Suprapubic skin (tissue), 4 donors: Measurements from ENCODE around the gene ACAA1. TPM values are rescaled to one million over a fixed set of nuclear protein-coding genes. Genes with fewer than 3 reads are reported as not detected.
A peak's percentile ranks its signal among the peaks of the same experiment; 100 is the strongest.

Source experiments
- DNase-seq, 2 donors: peaks; one replicate each; pipeline ENCODE4 v3.0.0-alpha.2; 2019; ENCODE audit warnings: low spot score in 2 of 2
- H3K27ac ChIP-seq: fragments of 200-600 bp; sonication (generic); one replicate; pipeline ENCODE4 v1.5.1; 2019
- H3K27me3 ChIP-seq: fragments of 200-600 bp; sonication (generic); one replicate; pipeline ENCODE4 v1.5.1; 2019
- H3K36me3 ChIP-seq: fragments of 200-600 bp; sonication (generic); one replicate; pipeline ENCODE4 v1.5.1; 2019
- H3K4me1 ChIP-seq: fragments of 200-600 bp; sonication (generic); one replicate; pipeline ENCODE4 v1.5.1; 2019
- H3K4me3 ChIP-seq: fragments of 200-600 bp; sonication (generic); one replicate; pipeline ENCODE4 v1.5.1; 2019; ENCODE audit warnings: mild to moderate bottlenecking
- H3K9me3 ChIP-seq: fragments of 200-600 bp; sonication (generic); one replicate; pipeline ENCODE4 v1.5.1; 2019
- EP300 ChIP-seq: sonication (generic); formaldehyde crosslinking; IDR thresholded peaks from one replicate; pipeline ENCODE4 v1.6.1; 2017; ENCODE audit warnings: antibody characterized with exemption
- POLR2A ChIP-seq, 2 donors: fragments of 450-650 bp; IDR thresholded peaks; one replicate each; pipeline ENCODE4 v1.6.1; 2017; ENCODE audit warnings: antibody characterized with exemption in 2 of 2, mild to moderate bottlenecking in 2 of 2, moderate library complexity in 2 of 2
- POLR2AphosphoS5 ChIP-seq, 3 donors: sonication (generic); formaldehyde crosslinking; IDR thresholded peaks; one replicate each; pipeline ENCODE4 v1.6.1; 2017; ENCODE audit warnings: antibody characterized with exemption in 3 of 3
- WGBS: methylation state at CpG from one replicate; pipeline ENCODE4 v1.1.5; 2018; 5-methylcytosine and 5-hydroxymethylcytosine counted together
- total RNA-seq, 4 donors: library from RNA; depleted of rRNA; stranded (reverse); fragments of >200 nt; gene quantifications; one replicate each; pipeline ENCODE4 v1.1.0, GENCODE V29; 2016
- TF ChIP-seq, protein P1 (sequence below), 2 donors: fragments of 200-600 bp in 1 of 2; fragments of 450-650 bp in 1 of 2; sonication (generic) in 1 of 2; IDR thresholded peaks; one replicate each; pipeline ENCODE4 v1.5.1; 2016 to 2019; ENCODE audit warnings: antibody characterized with exemption in 2 of 2, mild to moderate bottlenecking in 1 of 2, moderate library complexity in 1 of 2

ACAA1 gene, protein sequence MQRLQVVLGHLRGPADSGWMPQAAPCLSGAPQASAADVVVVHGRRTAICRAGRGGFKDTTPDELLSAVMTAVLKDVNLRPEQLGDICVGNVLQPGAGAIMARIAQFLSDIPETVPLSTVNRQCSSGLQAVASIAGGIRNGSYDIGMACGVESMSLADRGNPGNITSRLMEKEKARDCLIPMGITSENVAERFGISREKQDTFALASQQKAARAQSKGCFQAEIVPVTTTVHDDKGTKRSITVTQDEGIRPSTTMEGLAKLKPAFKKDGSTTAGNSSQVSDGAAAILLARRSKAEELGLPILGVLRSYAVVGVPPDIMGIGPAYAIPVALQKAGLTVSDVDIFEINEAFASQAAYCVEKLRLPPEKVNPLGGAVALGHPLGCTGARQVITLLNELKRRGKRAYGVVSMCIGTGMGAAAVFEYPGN
- 10 to 100 TPM; 29.3 to 54.5 (median 51.4) TPM for total RNA-seq

DNA sequence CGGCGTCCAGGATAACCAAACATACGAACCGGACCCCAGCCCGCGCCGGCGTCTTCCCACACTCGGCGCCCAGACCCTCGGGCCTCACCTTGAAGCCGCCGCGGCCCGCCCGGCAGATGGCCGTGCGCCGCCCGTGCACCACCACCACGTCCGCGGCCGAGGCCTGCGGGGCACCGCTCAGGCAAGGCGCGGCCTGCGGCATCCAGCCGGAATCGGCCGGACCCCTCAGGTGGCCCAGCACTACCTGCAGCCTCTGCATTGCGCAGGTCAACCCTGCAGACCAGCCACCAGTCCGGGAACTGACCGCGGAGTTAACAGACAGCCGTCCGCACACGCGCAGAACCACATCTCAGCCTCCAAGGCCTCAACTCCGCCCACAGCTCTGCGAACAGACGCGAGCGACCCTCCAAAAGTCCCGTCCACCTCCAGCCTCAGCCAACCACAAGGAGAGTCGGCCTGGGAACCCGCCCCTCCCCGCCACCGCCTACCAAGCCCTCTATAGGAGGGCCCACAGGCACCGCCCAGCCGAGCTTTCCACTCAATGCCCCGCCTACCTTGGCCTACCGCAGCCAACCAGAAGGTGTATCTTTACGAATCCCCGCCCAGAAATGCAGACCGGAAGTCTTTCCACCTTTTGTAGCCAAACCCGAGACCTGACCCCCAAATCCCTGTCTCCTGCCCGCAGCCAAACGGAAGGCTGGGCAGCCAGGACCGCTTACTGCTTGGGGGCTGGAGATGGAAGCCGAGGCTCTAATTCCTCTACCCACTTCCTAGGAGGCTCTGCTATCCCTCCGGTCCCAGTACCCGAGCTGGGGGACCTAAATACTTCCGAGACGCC is at the start of gene ACAA1:
Gene ACAA1 (minus strand): TSS at position 351 of the 838 bp plus-strand sequence. CDS start 92 bp downstream, at position 259.
- peak; percentile 100 for DNase-seq
- H3K36me3 ChIP-seq = peaks cover 40% of the 10 kb centered on the region
- TF ChIP-seq POLR2A (IDR thresholded peaks at IDR 0.05) (peak; percentile 70 to 91), POLR2AphosphoS5 (IDR thresholded peaks at IDR 0.05) (peak; percentile 35 to 74 (median 47)), EP300 (no peak)
- H3K4me1 ChIP-seq = peaks cover 54% of the 10 kb centered on the region
- peak within 1 kb of the TSS; percentile 83 for H3K4me3 ChIP-seq
- peak within 1 kb of the TSS; percentile 90 for H3K27ac ChIP-seq
- no peaks in the 10 kb centered on the region for H3K9me3 ChIP-seq
- no peaks in the 10 kb centered on the region for H3K27me3 ChIP-seq
- WGBS = 0% methylated on average over 43 of the region's 66 CpGs

DNA sequence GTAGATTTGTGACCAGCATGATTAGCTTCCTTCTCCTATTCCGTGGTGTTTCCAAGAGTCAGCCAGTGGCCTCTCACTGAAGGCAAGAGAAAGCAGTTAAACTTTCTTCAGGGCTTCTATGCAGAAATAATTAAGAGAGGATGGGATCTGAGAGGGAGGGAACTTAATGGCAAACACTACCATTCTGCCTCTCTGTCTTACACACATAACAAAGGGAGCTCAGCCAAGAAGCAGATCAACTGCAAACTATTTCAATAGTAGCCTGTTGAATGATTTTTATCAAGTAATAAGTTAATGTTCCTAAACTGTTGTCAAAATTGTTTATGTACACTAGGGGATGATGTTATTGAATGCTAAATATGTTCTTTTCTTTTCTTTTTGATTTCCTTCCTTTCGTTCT is 40.3 kb upstream of the ACAA1 start:
- Histone ChIP-seq H3K4me1 (peaks cover 8% of the 10 kb centered on the region), H3K27ac (no peak overlapping the region), H3K4me3 (no peak overlapping the region), H3K9me3 (no peaks in the 10 kb centered on the region), H3K27me3 (no peaks in the 10 kb centered on the region), H3K36me3 (no peaks in the 10 kb centered on the region)
- DNase-seq = no peak
- 38% methylated on average over 2 of the region's 2 CpGs for WGBS
- TF ChIP-seq POLR2AphosphoS5 (IDR thresholded peaks at IDR 0.05) = no peak
- no peak for TF ChIP-seq EP300
- TF ChIP-seq, protein P1, sequence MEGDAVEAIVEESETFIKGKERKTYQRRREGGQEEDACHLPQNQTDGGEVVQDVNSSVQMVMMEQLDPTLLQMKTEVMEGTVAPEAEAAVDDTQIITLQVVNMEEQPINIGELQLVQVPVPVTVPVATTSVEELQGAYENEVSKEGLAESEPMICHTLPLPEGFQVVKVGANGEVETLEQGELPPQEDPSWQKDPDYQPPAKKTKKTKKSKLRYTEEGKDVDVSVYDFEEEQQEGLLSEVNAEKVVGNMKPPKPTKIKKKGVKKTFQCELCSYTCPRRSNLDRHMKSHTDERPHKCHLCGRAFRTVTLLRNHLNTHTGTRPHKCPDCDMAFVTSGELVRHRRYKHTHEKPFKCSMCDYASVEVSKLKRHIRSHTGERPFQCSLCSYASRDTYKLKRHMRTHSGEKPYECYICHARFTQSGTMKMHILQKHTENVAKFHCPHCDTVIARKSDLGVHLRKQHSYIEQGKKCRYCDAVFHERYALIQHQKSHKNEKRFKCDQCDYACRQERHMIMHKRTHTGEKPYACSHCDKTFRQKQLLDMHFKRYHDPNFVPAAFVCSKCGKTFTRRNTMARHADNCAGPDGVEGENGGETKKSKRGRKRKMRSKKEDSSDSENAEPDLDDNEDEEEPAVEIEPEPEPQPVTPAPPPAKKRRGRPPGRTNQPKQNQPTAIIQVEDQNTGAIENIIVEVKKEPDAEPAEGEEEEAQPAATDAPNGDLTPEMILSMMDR (IDR thresholded peaks at IDR 0.05) = no peak

DNA sequence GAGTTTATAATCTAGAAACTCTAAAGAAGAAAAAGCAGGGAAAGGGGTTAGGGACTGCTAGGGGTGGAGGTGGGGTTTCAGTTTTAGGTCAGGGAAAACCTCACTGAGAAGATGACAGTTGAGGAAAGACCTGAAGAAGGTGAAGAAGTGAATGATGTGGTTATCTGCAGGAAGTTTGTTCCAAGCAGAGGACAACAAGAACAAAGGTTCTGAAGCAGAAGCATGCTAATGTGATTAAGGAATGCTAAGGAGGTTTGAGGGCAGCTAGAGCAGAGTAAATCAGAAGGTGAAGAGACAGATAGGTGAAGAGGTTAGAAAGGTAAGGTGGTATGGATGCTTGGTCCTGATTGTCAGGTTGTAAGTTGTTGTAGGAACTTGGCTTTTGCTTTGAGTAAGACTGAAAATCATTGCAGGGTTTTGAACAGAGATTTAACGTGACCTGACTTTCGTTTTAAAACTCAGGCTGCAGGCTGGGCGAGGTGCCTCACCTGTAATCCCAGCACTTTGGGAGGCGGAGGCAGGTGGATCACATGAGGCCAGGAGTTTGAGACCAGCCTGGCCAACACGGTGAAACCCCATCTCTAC is 37.0 kb upstream of the ACAA1 start:
- DNase-seq = no peak
- Histone ChIP-seq H3K27ac (no peak overlapping the region), H3K4me1 (peaks cover 13% of the 10 kb centered on the region), H3K27me3 (no peaks in the 10 kb centered on the region), H3K9me3 (no peaks in the 10 kb centered on the region), H3K4me3 (no peak overlapping the region), H3K36me3 (no peaks in the 10 kb centered on the region)
- 75% methylated on average over 5 of the region's 5 CpGs for WGBS
- TF ChIP-seq, protein P1 (IDR thresholded peaks at IDR 0.05) = no peak
- no peak for TF ChIP-seq POLR2A (IDR thresholded peaks at IDR 0.05)
- TF ChIP-seq EP300 = no peak
- TF ChIP-seq POLR2AphosphoS5 (IDR thresholded peaks at IDR 0.05) = no peak

DNA sequence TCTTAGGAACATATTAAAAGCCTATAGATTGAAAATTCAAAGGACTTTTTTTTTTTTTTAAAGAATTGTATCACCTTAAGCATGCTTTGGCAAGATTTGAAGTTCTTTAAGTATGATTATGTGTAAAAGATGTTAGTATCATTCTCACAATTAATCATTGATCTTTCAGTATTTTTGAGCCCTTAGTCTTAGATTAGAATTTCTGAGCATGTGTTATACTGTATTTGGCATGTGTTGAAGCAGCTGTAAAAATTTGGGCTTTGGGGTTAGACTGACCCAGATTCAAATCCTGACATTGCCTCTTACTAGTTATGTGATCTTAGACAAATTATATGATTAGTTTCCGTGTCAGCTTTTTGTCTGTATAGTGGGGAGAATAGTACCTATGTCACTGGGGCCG is 34.7 kb upstream of the ACAA1 start:
- no peak overlapping the region for H3K4me3 ChIP-seq
- no peaks in the 10 kb centered on the region for H3K36me3 ChIP-seq
- peaks cover 28% of the 10 kb centered on the region for H3K4me1 ChIP-seq
- 76% methylated on average over 2 of the region's 2 CpGs for WGBS
- no peak for TF ChIP-seq POLR2A (IDR thresholded peaks at IDR 0.05)
- TF ChIP-seq, protein P1 (IDR thresholded peaks at IDR 0.05) = no peak
- TF ChIP-seq POLR2AphosphoS5 (IDR thresholded peaks at IDR 0.05) = no peak
- TF ChIP-seq EP300 = no peak
- H3K27me3 ChIP-seq = no peaks in the 10 kb centered on the region
- no peak for DNase-seq
- H3K9me3 ChIP-seq = no peaks in the 10 kb centered on the region
- no peak overlapping the region for H3K27ac ChIP-seq

DNA sequence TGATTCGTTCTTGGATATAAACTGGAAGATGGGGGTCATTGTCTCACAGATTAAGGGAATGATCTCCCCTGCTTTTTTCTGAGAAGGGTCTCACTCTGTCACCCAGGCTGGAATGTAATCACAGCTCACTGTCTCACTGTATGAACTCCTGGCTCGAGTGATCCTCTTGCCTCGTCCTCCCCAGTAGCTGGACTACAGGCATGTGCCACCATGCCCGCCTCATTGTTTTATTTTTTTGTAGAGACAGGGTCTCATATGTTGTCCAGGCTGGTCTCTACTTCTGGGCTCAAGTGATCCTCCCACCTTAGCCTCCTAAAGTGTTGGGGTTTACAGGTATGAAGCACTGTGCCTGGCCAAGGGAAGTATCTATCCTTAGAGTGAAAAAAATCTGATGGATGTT is 33.8 kb upstream of the ACAA1 start:
- H3K4me1 ChIP-seq = peaks cover 35% of the 10 kb centered on the region
- TF ChIP-seq EP300 = no peak
- TF ChIP-seq, protein P1 (IDR thresholded peaks at IDR 0.05) = no peak
- TF ChIP-seq POLR2AphosphoS5 (IDR thresholded peaks at IDR 0.05) = no peak
- TF ChIP-seq POLR2A (IDR thresholded peaks at IDR 0.05) = no peak
- no peaks in the 10 kb centered on the region for H3K27me3 ChIP-seq
- DNase-seq = no peak
- H3K27ac ChIP-seq = no peak overlapping the region
- H3K9me3 ChIP-seq = no peaks in the 10 kb centered on the region
- WGBS = 85% methylated on average over 4 of the region's 4 CpGs
- H3K36me3 ChIP-seq = no peaks in the 10 kb centered on the region
- no peak overlapping the region for H3K4me3 ChIP-seq
